Endodermal cell (in vitro differentiated cells): ENCODE data around the gene GANAB. TPM values are rescaled to one million over a fixed set of nuclear protein-coding genes. Genes with fewer than 3 reads are reported as not detected.

Experiments used
- DNase-seq: peaks from one replicate; pipeline ENCODE4 v3.0.0-alpha.2; 2017
- H3K27ac ChIP-seq: 2 replicates; pipeline ENCODE4 v1.5.1; 2013; ENCODE audit warnings: mild to moderate bottlenecking, low read depth, low read length, moderate library complexity
- H3K27me3 ChIP-seq: 2 replicates; pipeline ENCODE4 v1.6.1; 2013; ENCODE audit warnings: mild to moderate bottlenecking, low read length, moderate library complexity; ENCODE audit not compliant: insufficient read depth, control insufficient read depth, poor library complexity, severe bottlenecking
- H3K36me3 ChIP-seq: 2 replicates; pipeline ENCODE4 v1.7.0; 2013; ENCODE audit warnings: mild to moderate bottlenecking, low read length, moderate library complexity; ENCODE audit not compliant: control insufficient read depth, insufficient read depth
- H3K4me1 ChIP-seq: one replicate; pipeline ENCODE4 v1.7.0; 2013; ENCODE audit warnings: low read length; ENCODE audit not compliant: control insufficient read depth, insufficient read depth
- H3K4me3 ChIP-seq: 2 replicates; pipeline ENCODE4 v1.5.1; 2013; ENCODE audit warnings: mild to moderate bottlenecking, low read length, moderate library complexity
- H3K9ac ChIP-seq: 2 replicates; pipeline ENCODE4 v1.6.1; 2013; ENCODE audit warnings: mild to moderate bottlenecking, low read length, moderate library complexity; ENCODE audit not compliant: poor library complexity, severe bottlenecking; ENCODE audit errors: extremely low read depth
- H3K9me3 ChIP-seq: 2 replicates; pipeline ENCODE4 v1.6.1; 2013; ENCODE audit warnings: mild to moderate bottlenecking, low read length, moderate library complexity; ENCODE audit not compliant: control insufficient read depth
- H3K27ac Mint-ChIP-seq: 2 replicates; pipeline ENCODE4 v1.8.0; 2020; ENCODE audit warnings: mixed read lengths
- H3K27me3 Mint-ChIP-seq: 2 replicates; pipeline ENCODE4 v1.8.0; 2021; ENCODE audit warnings: mild to moderate bottlenecking, mixed read lengths; ENCODE audit not compliant: insufficient read depth
- H3K36me3 Mint-ChIP-seq: 2 replicates; pipeline ENCODE4 v1.8.0; 2020; ENCODE audit warnings: low read depth, mixed read lengths
- H3K4me1 Mint-ChIP-seq: 2 replicates; pipeline ENCODE4 v1.8.0; 2020; ENCODE audit warnings: mixed read lengths
- H3K4me3 Mint-ChIP-seq: 2 replicates; pipeline ENCODE4 v1.8.0; 2020; ENCODE audit warnings: mild to moderate bottlenecking, moderate library complexity, mixed read lengths
- H3K9me3 Mint-ChIP-seq: 2 replicates; pipeline ENCODE4 v1.8.0; 2020; ENCODE audit warnings: mild to moderate bottlenecking, mixed read lengths
- WGBS, 2 experiments: methylation state at CpG; one replicate each; pipeline versions ENCODE4 v1.1.5 to v1.1.7; 2013; ENCODE audit warnings: missing lambda C conversion rate in 2 of 2, mixed read lengths in 1 of 2; ENCODE audit not compliant: insufficient coverage in 1 of 2, insufficient read length in 1 of 2; 5-methylcytosine and 5-hydroxymethylcytosine counted together
- total RNA-seq, 2 donors: library from RNA; stranded (reverse); fragmentation: NEBNext Ultra II Directional in 1 of 2; extraction: Animal tissue kit (Norgen Biotek cat#: 25700) in 1 of 2; gene quantifications; 2 replicates in 1 of 2; 3 replicates in 1 of 2; pipeline ENCODE4 v1.2.1, GENCODE V29; 2021
- TF ChIP-seq, protein P1 (sequence below): fragments of 200-600 bp; sonication (generic); conservative IDR thresholded peaks from 2 replicates; pipeline ENCODE4 v1.5.0; 2021; ENCODE audit warnings: antibody characterized with exemption, mild to moderate bottlenecking

Gene GANAB
- total RNA-seq, 2 donors from 2014 or later, result 377 to 402 TPM

DNA sequence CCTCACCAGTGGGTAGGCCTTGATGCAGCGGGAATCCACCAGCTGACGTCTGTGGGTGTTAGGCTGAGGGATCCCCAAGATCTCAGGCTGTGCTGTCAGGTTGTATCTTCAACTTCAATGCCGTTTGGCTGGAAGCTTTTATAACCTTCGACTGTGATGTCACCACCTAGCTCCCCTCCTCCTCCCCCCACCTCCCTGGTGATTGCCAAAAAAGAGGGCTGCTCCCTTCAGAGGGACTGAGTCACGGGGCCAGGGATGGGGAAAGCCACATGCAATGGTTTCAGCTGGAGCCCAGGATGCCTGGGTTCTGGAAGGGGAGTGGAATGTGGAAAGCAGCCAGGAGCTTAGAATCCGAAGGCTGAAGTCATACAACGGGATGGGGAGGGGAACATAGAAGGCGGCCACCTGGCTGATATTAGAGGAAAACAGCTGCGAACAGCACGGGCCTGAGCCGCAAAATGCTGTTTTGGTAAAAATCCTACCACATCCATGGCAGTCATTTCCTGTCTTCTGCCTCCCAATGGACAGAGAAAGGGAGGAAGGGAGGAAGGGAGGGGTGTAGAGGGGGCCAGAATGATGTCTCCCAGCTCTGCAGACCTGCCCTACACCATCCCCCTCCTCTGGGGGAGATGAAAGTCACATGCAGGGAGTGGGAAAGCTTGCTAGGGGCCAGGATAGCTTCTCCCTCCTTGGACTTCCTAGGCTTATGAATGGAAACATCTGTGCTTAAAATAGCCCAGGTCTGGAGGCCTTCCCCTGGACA, 43.2 kb upstream of the GANAB start, which contains the start of gene LRRN4CL:
Gene LRRN4CL, minus strand, starts transcription at position 110 of the 763 bp plus-strand sequence. CDS start 1,022 bp downstream, outside the sequence.
- Histone ChIP-seq H3K27ac (peak within 1 kb of the TSS; percentile 24), H3K36me3 (peaks cover 37% of the 10 kb centered on the region), H3K9me3 (no peaks in the 10 kb centered on the region), H3K4me3 (no peak within 1 kb of the TSS), H3K4me1 (no peaks in the 10 kb centered on the region), H3K27me3 (no peaks in the 10 kb centered on the region), H3K9ac (no peak within 1 kb of the TSS)
- H3K4me1 Mint-ChIP-seq, result peaks cover 5% of the 10 kb centered on the region
- WGBS, 2 experiments, result 92 to 95% methylated on average over 4 to 11 of the region's 11 CpGs
- H3K9me3 Mint-ChIP-seq, result no peaks in the 10 kb centered on the region
- TF ChIP-seq, protein P1, sequence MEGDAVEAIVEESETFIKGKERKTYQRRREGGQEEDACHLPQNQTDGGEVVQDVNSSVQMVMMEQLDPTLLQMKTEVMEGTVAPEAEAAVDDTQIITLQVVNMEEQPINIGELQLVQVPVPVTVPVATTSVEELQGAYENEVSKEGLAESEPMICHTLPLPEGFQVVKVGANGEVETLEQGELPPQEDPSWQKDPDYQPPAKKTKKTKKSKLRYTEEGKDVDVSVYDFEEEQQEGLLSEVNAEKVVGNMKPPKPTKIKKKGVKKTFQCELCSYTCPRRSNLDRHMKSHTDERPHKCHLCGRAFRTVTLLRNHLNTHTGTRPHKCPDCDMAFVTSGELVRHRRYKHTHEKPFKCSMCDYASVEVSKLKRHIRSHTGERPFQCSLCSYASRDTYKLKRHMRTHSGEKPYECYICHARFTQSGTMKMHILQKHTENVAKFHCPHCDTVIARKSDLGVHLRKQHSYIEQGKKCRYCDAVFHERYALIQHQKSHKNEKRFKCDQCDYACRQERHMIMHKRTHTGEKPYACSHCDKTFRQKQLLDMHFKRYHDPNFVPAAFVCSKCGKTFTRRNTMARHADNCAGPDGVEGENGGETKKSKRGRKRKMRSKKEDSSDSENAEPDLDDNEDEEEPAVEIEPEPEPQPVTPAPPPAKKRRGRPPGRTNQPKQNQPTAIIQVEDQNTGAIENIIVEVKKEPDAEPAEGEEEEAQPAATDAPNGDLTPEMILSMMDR, result no peak
- peak within 1 kb of the TSS; percentile 13 for H3K4me3 Mint-ChIP-seq
- H3K36me3 Mint-ChIP-seq, result peaks cover 36% of the 10 kb centered on the region
- peaks cover 8% of the 10 kb centered on the region for H3K27me3 Mint-ChIP-seq
- peak within 1 kb of the TSS; percentile 36 for H3K27ac Mint-ChIP-seq
- no peak for DNase-seq

DNA sequence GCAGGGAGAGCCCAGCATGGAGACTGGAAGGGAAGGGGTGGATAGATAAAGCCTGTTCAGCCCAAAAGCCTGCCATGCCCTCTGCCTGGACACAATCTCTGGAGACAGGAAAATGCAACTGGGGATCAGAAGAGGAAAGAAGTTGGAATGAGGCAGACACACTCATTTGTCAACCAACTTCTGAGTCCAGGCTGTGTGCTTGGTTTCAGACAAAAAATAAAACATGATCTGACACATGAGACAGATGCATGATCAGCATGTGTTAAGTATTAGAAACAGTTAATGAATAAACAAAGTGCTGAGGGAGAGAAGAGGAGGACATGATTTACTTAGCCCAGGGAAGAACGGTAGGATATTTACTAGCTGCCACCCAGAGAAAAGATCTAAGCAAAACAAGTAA, 42.1 kb upstream of the GANAB start:
- TF ChIP-seq, protein P1, result no peak
- peaks cover 28% of the 10 kb centered on the region for H3K36me3 ChIP-seq
- Mint-ChIP-seq H3K4me3 (peak overlapping the region; percentile 13), H3K4me1 (peaks cover 5% of the 10 kb centered on the region), H3K9me3 (no peaks in the 10 kb centered on the region), H3K36me3 (peaks cover 30% of the 10 kb centered on the region), H3K27me3 (peaks cover 8% of the 10 kb centered on the region), H3K27ac (no peak overlapping the region)
- H3K4me3 ChIP-seq, result no peak overlapping the region
- H3K9me3 ChIP-seq, result no peaks in the 10 kb centered on the region
- H3K4me1 ChIP-seq, result no peaks in the 10 kb centered on the region
- 85 to 100% methylated on average over 1 of the region's 1 CpG for WGBS, 2 experiments
- H3K27ac ChIP-seq, result peak overlapping the region; percentile 24
- no peak for DNase-seq
- no peak overlapping the region for H3K9ac ChIP-seq
- H3K27me3 ChIP-seq, result no peaks in the 10 kb centered on the region

DNA sequence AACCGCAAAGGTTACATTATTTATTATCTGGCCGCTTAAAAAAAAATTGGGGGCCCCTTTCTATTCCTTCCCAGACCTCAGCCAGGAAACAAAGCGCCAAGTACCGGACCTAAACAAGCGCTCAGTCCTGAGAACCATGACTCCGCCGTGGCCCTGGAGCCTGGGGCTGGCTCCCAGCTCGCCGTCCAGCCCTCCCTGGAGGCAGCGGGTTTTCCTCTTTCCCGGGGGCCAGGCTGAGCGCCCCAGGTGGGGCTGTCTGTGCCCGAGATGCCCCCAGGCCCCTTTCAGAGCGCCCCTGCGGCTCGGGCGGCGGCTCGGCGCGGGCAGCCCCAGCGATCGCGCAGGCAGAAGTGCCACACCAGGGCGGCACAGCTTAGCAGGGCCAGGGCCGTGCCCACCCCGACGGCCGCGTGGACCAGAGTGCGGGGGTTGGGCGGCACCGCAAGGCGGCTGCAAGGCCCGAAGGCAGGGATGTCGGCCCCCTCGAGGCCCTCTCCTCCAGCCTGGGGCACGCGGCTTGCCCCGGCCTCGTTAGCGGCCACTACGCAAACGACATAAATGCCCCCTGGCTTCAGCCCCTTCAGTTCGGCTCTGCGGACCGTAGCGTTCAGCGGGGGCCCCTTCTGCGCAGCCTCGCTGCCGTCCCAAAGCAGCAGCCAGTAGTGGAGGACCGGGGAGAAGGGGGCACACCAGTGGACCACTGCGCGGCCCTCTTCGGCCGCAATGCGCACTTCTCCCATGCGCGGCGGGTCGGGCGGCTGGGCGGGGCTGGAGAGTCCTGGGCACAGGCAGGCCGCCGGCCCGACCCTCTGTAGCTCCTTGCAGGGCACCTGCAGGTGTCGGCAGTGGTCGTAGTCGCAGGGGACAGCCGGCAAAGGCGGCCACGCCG, 41.3 kb upstream of the GANAB start:
- H3K27me3 ChIP-seq, result no peaks in the 10 kb centered on the region
- Mint-ChIP-seq H3K27ac (no peak overlapping the region), H3K4me3 (peak overlapping the region; percentile 13), H3K36me3 (peaks cover 24% of the 10 kb centered on the region), H3K9me3 (no peaks in the 10 kb centered on the region), H3K27me3 (peaks cover 8% of the 10 kb centered on the region), H3K4me1 (peaks cover 5% of the 10 kb centered on the region)
- 94% methylated on average over 56 to 74 of the region's 74 CpGs for WGBS, 2 experiments
- H3K9me3 ChIP-seq, result no peaks in the 10 kb centered on the region
- peak overlapping the region; percentile 24 for H3K27ac ChIP-seq
- H3K4me3 ChIP-seq, result no peak overlapping the region
- no peaks in the 10 kb centered on the region for H3K4me1 ChIP-seq
- DNase-seq, result peak; percentile 70
- peaks cover 21% of the 10 kb centered on the region for H3K36me3 ChIP-seq
- no peak overlapping the region for H3K9ac ChIP-seq
- TF ChIP-seq, protein P1, result peak; percentile 17
